H9 (cell line): ENCODE data around the gene PCYT1B. TPM values are rescaled to one million over a fixed set of nuclear protein-coding genes. Genes with fewer than 3 reads are reported as not detected.

ENCODE experiments used
- DNase-seq: peaks from one replicate; pipeline ENCODE4 v3.0.0-alpha.2; 2017
- H2AFZ ChIP-seq: one replicate; pipeline ENCODE4 v1.6.1; 2013; ENCODE audit warnings: mild to moderate bottlenecking, low read length, control low read depth, moderate library complexity
- H2AK5ac ChIP-seq: 2 replicates; pipeline ENCODE4 v1.6.1; 2013; ENCODE audit warnings: low read length, control low read depth, mixed read lengths; ENCODE audit not compliant: insufficient read length
- H2BK120ac ChIP-seq: one replicate; pipeline ENCODE4 v1.6.1; 2013; ENCODE audit warnings: low read depth, mild to moderate bottlenecking, low read length, control low read depth, inconsistent platforms; ENCODE audit not compliant: poor library complexity, severe bottlenecking
- H2BK12ac ChIP-seq: 2 replicates; pipeline ENCODE4 v1.6.1; 2013; ENCODE audit warnings: low read length, control low read depth, mixed read lengths, low read depth; ENCODE audit not compliant: insufficient read length
- H2BK15ac ChIP-seq: 2 replicates; pipeline ENCODE4 v1.6.1; 2013; ENCODE audit warnings: low read depth, low read length, control low read depth
- H2BK20ac ChIP-seq: one replicate; pipeline ENCODE4 v1.6.1; 2013; ENCODE audit warnings: low read depth, mild to moderate bottlenecking, low read length, control low read depth, inconsistent platforms; ENCODE audit not compliant: poor library complexity, severe bottlenecking
- H2BK5ac ChIP-seq: 2 replicates; pipeline ENCODE4 v1.6.1; 2013; ENCODE audit warnings: low read length, control low read depth, mixed read lengths; ENCODE audit not compliant: insufficient read length
- H3K14ac ChIP-seq: 2 replicates; pipeline ENCODE4 v1.6.1; 2013; ENCODE audit warnings: low read length, control low read depth; ENCODE audit not compliant: insufficient read depth
- H3K18ac ChIP-seq: 2 replicates; pipeline ENCODE4 v1.6.1; 2013; ENCODE audit warnings: low read depth, mild to moderate bottlenecking, mixed read lengths, low read length, control low read depth; ENCODE audit not compliant: insufficient read length
- H3K23ac ChIP-seq: 2 replicates; pipeline ENCODE4 v1.6.1; 2013; ENCODE audit warnings: low read length, control low read depth, mixed read lengths, low read depth; ENCODE audit not compliant: insufficient read length
- H3K23me2 ChIP-seq: 2 replicates; pipeline ENCODE4 v1.6.1; 2013; ENCODE audit warnings: low read depth, mild to moderate bottlenecking, mixed read lengths, low read length, control low read depth; ENCODE audit not compliant: insufficient read length, poor library complexity, severe bottlenecking
- H3K27ac ChIP-seq: 2 replicates; pipeline ENCODE4 v1.5.1; 2013; ENCODE audit warnings: low read length, control low read depth, mixed read lengths, low read depth; ENCODE audit not compliant: insufficient read length
- H3K27me3 ChIP-seq: 2 replicates; pipeline ENCODE4 v1.6.1; 2013; ENCODE audit warnings: low read length, control low read depth, inconsistent platforms; ENCODE audit not compliant: insufficient read depth
- H3K4ac ChIP-seq: 2 replicates; pipeline ENCODE4 v1.6.1; 2013; ENCODE audit warnings: low read depth, mild to moderate bottlenecking, control low read depth, inconsistent platforms, low read length, moderate library complexity
- H3K4me1 ChIP-seq: 2 replicates; pipeline ENCODE4 v1.6.1; 2013; ENCODE audit warnings: low read length, control low read depth, inconsistent platforms; ENCODE audit not compliant: insufficient read depth
- H3K4me2 ChIP-seq: 2 replicates; pipeline ENCODE4 v1.6.1; 2013; ENCODE audit warnings: low read length, control low read depth, mixed read lengths; ENCODE audit not compliant: insufficient read length, insufficient read depth
- H3K56ac ChIP-seq: 2 replicates; pipeline ENCODE4 v1.6.1; 2013; ENCODE audit warnings: low read depth, mild to moderate bottlenecking, mixed read lengths, low read length, control low read depth; ENCODE audit not compliant: insufficient read length
- H3K79me1 ChIP-seq: 2 replicates; pipeline ENCODE4 v1.6.1; 2013; ENCODE audit warnings: low read depth, mild to moderate bottlenecking, moderate library complexity, low read length, control low read depth, inconsistent platforms; ENCODE audit not compliant: insufficient read depth, poor library complexity, severe bottlenecking
- H3K79me2 ChIP-seq: 2 replicates; pipeline ENCODE4 v1.6.1; 2013; ENCODE audit warnings: low read length, control low read depth, inconsistent platforms; ENCODE audit not compliant: insufficient read depth
- H3K9ac ChIP-seq: 2 replicates; pipeline ENCODE4 v1.6.1; 2013; ENCODE audit warnings: low read length, control low read depth, mixed read lengths; ENCODE audit not compliant: insufficient read length; ENCODE audit errors: extremely low read depth
- H3K9me3 ChIP-seq: one replicate; pipeline ENCODE4 v1.6.1; 2013; ENCODE audit warnings: low read depth, low read length, inconsistent platforms; ENCODE audit not compliant: control insufficient read depth
- H3T11ph ChIP-seq: one replicate; pipeline ENCODE4 v1.6.1; 2013; ENCODE audit warnings: mild to moderate bottlenecking, low read length, control low read depth, inconsistent platforms
- H4K20me1 ChIP-seq: one replicate; pipeline ENCODE4 v1.6.1; 2013; ENCODE audit not compliant: control insufficient read depth, insufficient read length, insufficient read depth
- H4K5ac ChIP-seq: 2 replicates; pipeline ENCODE4 v1.6.1; 2013; ENCODE audit warnings: low read depth, mild to moderate bottlenecking, mixed read lengths, low read length, control low read depth; ENCODE audit not compliant: insufficient read length
- H4K8ac ChIP-seq: replicated peaks from 2 replicates; pipeline ENCODE4 v1.6.1; 2013; ENCODE audit warnings: low read length, control low read depth, mixed read lengths, low read depth; ENCODE audit not compliant: insufficient read length
- H4K91ac ChIP-seq: 2 replicates; pipeline ENCODE4 v1.6.1; 2013; ENCODE audit warnings: low read depth, mild to moderate bottlenecking, moderate library complexity, mixed read lengths, low read length, control low read depth; ENCODE audit not compliant: insufficient read length
- H3K27ac Mint-ChIP-seq, 3 experiments: 2 replicates in 2 of 3; 3 replicates in 1 of 3; pipeline ENCODE4 v1.8.0; 2020 to 2021; ENCODE audit warnings: mixed read lengths in 3 of 3, mild to moderate bottlenecking in 1 of 3, moderate library complexity in 1 of 3
- H3K27me3 Mint-ChIP-seq: 2 replicates; pipeline ENCODE4 v1.8.0; 2021; ENCODE audit warnings: low read depth, mild to moderate bottlenecking, moderate library complexity, mixed read lengths
- H3K36me3 Mint-ChIP-seq, 3 experiments: 2 replicates in 2 of 3; 3 replicates in 1 of 3; pipeline ENCODE4 v1.8.0; 2020 to 2021; ENCODE audit warnings: low read depth in 3 of 3, mixed read lengths in 3 of 3; ENCODE audit not compliant: insufficient read depth in 1 of 3
- H3K4me1 Mint-ChIP-seq, 2 experiments: 2 replicates each; pipeline ENCODE4 v1.8.0; 2020; ENCODE audit warnings: mixed read lengths in 2 of 2
- H3K4me3 Mint-ChIP-seq, 2 experiments: 2 replicates in 1 of 2; 3 replicates in 1 of 2; pipeline ENCODE4 v1.8.0; 2020 to 2021; ENCODE audit warnings: mild to moderate bottlenecking in 2 of 2, mixed read lengths in 2 of 2, moderate library complexity in 1 of 2
- H3K9me3 Mint-ChIP-seq, 2 experiments: 2 replicates in 1 of 2; 3 replicates in 1 of 2; pipeline ENCODE4 v1.8.0; 2020; ENCODE audit warnings: mild to moderate bottlenecking in 2 of 2, mixed read lengths in 2 of 2, moderate library complexity in 1 of 2
- CTCF ChIP-seq: fragments of 200-600 bp; sonication (generic); conservative IDR thresholded peaks from 3 replicates; pipeline ENCODE4 v1.8.0; 2021; ENCODE audit warnings: antibody characterized with exemption, mild to moderate bottlenecking
- total RNA-seq: library from RNA; stranded (reverse); gene quantifications from 2 replicates; pipeline ENCODE4 v1.2.1, GENCODE V29; 2021

Gene PCYT1B
- total RNA-seq, 1 experiment from 2014 or later: 29.1 TPM

- Mint-ChIP-seq H3K4me3 (no peak overlapping the region), H3K9me3 (no peaks in the 10 kb centered on the region), H3K27me3 (no peaks in the 10 kb centered on the region), H3K4me1 (peaks cover 3 to 4% of the 10 kb centered on the region in 2 experiments; a peak in 3 of 4 replicates), H3K27ac (no peak overlapping the region), H3K36me3 (peaks cover 18 to 34% (median 27%) of the 10 kb centered on the region in 3 experiments; a peak in 6 of 7 replicates)
- no peaks in the 10 kb centered on the region for H3K23me2 ChIP-seq
- H3K9me3 ChIP-seq: no peaks in the 10 kb centered on the region
- no peaks in the 10 kb centered on the region for H3K79me2 ChIP-seq
- H3T11ph ChIP-seq: no peak overlapping the region
- H3K4me1 ChIP-seq: no peaks in the 10 kb centered on the region
- H3K79me1 ChIP-seq: no peaks in the 10 kb centered on the region
- H3K27me3 ChIP-seq: no peaks in the 10 kb centered on the region
- no peak overlapping the region for H3K9ac ChIP-seq
- no peak overlapping the region for H2BK5ac ChIP-seq
- no peak overlapping the region for H3K23ac ChIP-seq
- no peak overlapping the region for H3K18ac ChIP-seq
- H4K91ac ChIP-seq: no peak overlapping the region
- H2AFZ ChIP-seq: no peak overlapping the region
- H3K14ac ChIP-seq: no peak overlapping the region
- no peak overlapping the region for H3K56ac ChIP-seq
- no peak overlapping the region for H3K4me2 ChIP-seq
- H4K8ac ChIP-seq: no peak overlapping the region
- H3K27ac ChIP-seq: no peak overlapping the region
- no peak overlapping the region for H4K5ac ChIP-seq
- no peak overlapping the region for H2BK15ac ChIP-seq
- H3K4ac ChIP-seq: no peak overlapping the region
- H2BK120ac ChIP-seq: no peak overlapping the region
- H4K20me1 ChIP-seq: no peaks in the 10 kb centered on the region
- no peak overlapping the region for H2BK20ac ChIP-seq
- H2AK5ac ChIP-seq: no peak overlapping the region
- no peak overlapping the region for H2BK12ac ChIP-seq
- no peak for DNase-seq
- no peak for TF ChIP-seq CTCF
Measured at GRCh38 chrX:24536551-24536950, 110.6 kb downstream of the PCYT1B start.
